HG03342 (cell line): ENCODE data around the gene ITPR1.

Experiments used
- ATAC-seq: cut with Tn5 transposase; IDR thresholded peaks from one replicate; pipeline ENCODE4 v1.9.1; 2021; ENCODE audit warnings: mild to moderate bottlenecking, moderate library complexity; ENCODE audit not compliant: unreplicated experiment

The ITPR1 gene

DNA sequence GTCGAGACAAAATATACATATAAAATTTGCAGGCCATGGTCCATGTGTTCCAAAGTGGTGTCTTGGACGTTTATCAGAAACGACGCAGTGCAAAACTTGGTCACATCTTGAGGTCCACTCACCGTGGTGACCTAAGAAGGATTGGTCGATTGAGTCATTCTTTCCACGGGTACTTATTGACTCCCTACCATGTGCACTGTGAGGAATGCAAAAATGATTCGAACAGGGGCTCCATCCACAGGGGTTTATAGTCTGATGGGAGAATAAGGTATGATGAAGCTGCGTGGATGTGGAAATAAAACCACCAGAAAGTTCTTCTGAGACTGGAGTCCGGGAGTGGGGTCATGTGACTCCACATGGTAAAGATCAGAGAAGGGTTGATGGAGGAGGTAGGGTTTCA is 185.2 kb downstream of the ITPR1 start:
- ATAC-seq = no peak

DNA sequence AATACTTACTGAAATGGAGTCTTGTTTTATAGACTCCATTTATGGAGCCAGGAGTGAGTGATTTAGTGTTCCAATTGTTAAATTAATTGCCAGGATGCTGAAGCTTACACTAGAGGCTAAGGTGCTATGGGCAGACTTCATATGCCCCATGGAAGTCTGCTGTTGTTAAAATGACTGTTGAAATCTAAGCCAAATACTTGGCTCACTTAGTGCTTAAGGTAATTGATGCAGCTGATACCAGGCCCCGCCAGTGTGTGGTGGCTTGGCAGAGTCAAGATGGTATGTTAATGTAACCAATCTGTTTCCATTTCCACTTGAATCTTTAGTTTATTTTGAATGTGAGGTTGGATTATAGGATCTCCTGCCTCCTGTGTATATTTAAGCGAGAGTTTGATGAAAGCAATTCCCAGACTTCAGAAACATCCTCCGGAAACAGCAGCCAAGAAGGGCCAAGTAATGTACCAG is 187.1 kb downstream of the ITPR1 start:
- ATAC-seq = no peak

DNA sequence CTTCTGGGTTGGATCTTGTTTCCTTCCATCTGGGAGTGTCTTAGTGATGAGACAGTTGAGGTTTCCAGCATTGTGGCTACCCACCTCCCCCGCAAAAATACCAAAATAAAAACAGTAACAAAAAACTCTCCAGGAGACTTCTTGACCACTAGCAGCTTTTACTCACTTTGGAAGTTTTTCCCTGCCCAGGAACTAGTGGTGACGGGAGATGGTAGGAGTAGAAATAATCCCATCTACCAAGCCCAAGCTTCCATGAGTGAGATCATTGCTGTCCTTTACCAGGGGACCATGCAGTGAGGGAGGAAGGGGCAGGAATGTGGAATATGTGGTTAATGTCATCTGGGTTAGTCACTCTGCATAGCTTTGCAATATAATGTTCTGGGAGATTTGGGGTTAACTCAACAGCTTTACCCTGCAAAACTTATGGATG is 187.7 kb downstream of the ITPR1 start:
- no peak for ATAC-seq

GRCh38 chr3:4681301-4681700 is 188.2 kb downstream of the ITPR1 start:
- ATAC-seq = no peak

- no peak for ATAC-seq
Observed at GRCh38 chr3:4684117-4684516, 191.0 kb downstream of the ITPR1 start.

DNA sequence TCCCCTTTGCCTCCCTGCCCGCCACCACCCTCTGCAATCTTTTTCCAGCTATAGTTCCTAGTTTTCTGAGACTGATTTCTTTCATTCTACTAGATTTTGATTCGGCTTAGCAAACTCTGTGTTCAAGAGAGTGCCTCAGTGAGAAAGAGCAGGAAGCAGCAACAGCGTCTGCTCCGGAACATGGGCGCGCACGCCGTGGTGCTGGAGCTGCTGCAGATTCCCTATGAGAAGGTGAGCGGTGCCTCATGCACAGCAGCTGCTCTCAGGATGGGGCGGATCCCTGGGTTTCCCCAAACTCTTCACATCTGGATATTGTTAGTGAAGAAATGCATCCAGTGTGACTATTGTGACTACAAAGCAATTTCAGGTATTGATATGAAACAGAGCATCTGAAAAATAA is 191.8 kb downstream of the ITPR1 start:
- ATAC-seq = no peak

DNA sequence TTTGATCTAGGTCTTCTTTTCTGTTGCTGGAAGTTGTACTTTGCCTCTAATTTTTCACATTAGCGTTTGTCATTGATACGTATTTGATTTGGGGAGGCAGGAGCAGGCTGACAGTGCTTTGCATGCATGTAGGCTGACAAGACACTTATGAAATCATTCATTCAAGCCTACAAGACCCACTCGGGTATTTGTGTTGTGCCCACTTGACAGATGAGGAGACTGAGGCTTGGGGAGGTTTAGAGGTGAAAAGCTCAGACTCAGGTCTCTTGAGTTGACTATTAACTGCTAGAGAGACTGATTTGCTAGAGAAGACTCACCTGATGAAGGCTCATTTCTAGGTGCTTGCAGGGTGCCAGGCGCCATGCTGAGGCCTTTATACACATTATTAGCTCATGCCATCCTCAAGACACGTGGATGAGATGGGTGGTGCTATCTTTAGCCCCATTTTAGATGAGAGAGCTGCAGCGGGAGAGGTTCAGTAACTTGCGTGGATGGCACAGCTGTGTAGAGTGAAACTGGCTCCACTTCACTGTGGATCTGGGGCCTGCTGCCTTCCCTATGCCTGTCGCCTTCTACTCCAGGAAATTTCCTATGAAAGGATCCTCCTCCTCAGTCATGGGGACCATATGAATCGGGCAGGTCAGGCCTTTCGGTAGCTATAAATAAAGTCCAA is 192.7 kb downstream of the ITPR1 start:
- ATAC-seq = no peak

DNA sequence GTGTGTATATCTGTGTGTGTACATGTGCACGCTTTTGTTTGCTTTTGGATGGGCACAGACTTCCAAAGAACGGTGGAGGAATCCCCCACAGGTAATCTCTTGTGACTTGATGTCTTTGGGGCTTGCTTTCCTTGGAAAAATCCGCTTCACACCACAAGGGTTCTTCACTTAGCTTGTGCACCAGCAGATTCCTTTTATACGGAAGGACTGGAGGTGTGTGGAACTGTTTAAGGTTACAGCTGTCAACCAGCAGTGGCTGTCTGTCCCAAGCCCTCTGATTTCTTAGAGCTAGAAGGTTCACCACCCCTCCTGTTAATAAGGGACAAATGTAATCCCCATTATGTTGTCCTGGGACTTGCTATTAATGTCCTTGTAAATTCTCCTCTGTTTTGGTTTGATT is 193.5 kb downstream of the ITPR1 start:
- no peak for ATAC-seq

DNA sequence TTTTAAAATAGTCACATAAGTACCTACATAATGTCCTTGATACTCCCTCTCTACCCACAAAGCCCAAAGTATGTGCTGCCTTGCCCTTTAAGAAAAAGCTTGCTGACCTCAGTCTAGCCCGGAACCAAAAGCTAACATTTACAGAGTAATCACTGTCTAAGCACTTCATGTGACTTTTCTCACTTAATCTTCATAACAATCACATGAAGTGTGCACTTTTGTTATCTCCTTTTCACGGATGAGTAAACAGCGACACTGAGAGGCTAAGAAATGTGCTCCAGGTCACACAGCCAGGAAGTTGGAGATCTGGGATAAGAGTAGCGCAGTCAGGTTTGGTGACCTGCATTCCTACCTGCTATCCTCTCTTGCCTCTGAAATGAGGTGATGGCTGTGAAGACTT is 194.0 kb downstream of the ITPR1 start:
- no peak for ATAC-seq

- ATAC-seq = no peak
Observed at GRCh38 chr3:4687596-4687995, 194.4 kb downstream of the ITPR1 start.

- ATAC-seq = no peak
Observed at GRCh38 chr3:4688411-4688810, 195.3 kb downstream of the ITPR1 start.

- no peak for ATAC-seq
Observed at GRCh38 chr3:4689021-4689420, 195.9 kb downstream of the ITPR1 start.

DNA sequence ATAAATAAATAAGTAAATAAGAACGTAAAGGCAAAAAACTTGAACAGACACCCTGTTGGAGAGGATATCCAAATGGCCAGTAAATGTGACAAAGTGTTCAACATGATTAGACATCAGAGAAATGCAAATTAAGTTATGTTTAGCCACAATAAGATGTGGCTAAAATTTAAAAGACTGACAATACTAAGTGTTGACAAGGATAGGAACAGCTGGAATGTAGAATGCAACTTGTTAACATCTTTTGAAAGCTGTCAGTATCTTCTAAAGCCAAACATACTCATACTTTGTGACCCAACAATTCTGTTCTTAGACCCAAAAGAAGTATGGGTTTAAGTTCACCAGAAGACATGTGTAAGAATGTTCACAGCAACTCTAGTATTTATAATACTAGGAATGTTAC is 197.1 kb downstream of the ITPR1 start:
- no peak for ATAC-seq

DNA sequence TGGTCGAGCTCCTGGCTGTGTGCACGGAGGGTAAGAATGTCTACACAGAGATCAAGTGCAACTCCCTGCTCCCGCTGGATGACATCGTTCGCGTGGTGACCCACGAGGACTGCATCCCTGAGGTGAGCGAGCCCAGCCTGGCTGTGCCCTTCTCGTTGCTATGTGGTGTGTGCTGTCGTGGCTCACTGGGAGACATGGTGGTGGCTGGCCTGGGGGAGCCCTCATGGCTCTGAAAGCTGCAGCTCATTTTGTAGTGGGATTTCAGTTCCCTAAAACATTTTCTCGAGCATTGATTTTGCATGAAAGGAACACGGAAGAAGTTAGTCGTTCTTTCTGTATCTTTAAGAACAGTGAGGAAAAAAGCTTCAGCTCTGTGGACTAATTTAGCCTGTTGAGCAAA is 200.5 kb downstream of the ITPR1 start:
- peak; percentile 86 for ATAC-seq

GRCh38 chr3:4695846-4696245 is 202.7 kb downstream of the ITPR1 start:
- no peak for ATAC-seq

- no peak for ATAC-seq
Observed at GRCh38 chr3:4696266-4696665, 203.1 kb downstream of the ITPR1 start.

GRCh38 chr3:4698125-4698821 is 205.1 kb downstream of the ITPR1 start:
- no peak for ATAC-seq

DNA sequence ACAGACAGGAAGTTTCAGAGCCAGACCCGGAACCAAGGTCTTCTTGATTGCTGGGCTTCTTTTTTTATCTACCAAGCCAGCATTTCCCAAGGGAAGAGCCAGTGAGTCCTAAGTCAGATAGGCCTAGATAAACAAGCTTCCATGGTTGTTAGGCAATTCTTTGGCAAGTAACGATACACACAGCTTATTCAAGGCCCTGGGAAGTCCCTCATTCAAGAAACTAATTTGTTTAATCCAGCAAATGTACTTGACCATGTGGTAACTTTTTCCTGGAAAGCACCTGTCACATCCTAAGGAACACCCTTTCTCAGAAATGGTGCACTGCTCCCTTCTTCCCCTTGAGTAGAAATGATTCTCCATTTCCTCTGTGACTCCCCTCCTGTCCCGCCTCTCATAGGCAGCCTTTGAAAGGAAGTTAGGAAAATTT is 209.9 kb downstream of the ITPR1 start:
- no peak for ATAC-seq

DNA sequence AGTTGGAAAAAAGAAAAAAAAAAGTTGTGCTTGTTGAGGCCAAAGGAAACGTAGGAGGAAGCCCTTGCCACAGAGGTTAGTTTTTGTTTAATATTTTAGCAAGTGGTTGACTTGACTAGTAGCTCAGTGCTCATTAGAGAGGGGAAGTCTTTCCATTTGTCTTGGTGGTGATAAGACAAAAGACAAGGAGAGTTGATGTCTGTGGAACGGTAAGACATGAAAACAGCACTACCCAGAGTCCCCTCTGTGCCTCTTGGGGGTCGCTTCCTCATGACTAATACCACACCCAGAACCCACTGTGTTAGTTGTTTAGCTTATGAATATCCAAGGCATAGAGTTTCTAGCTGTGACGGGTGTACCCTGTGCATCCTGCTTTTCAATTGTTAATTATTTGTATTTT is 211.4 kb downstream of the ITPR1 start:
- no peak for ATAC-seq

DNA sequence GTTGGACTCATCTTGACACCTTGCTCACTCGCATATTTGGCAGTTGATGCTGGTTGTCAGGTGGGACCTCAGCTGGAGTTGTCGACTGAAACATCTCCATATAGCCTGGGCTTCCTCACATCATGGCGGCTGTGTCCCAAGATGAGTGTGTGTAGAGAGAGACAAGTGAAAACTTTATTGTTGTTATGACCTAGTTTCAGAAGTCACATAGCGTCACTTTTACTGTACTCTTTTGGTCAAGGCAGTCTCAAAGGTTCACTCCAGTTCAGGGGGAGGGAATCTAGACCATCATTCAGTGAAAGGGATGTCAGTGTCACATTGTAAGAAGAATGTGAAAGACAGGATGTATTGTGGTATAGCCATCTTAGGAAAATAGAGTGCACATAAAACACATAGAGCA is 214.2 kb downstream of the ITPR1 start:
- no peak for ATAC-seq

DNA sequence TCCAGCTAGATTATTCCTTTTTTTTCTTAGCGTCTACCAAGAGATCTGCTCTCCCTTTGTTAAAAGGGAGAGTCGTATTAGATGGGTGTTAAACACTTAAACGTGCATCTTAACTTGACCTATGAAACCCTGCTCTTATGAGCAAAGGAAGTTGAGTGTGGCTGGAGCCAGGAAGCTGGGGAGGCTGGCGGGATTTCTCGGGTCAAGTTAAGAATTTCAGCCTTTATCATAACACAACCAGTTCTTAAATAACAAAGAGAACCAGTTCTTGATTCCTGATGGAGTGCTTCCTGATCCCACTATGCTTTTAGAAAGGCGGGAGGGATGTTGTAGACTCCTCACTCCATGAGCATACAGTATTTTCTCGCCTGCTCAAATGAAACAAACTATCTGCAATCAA is 215.1 kb downstream of the ITPR1 start:
- ATAC-seq = no peak

GRCh38 chr3:4709341-4709740 is 216.2 kb downstream of the ITPR1 start:
- no peak for ATAC-seq

GRCh38 chr3:4710191-4710590 is 217.0 kb downstream of the ITPR1 start:
- ATAC-seq = no peak
